SK-N-SH treated with all-trans-retinoic acid at 6 μM for 48 hours (cell line): ENCODE results near the gene ANAPC15.

Source experiments
- ARNTL ChIP-seq: fragments of 450-650 bp; formaldehyde crosslinking; IDR thresholded peaks from 2 replicates; pipeline ENCODE4 v1.5.0; 2020; ENCODE audit warnings: low read depth, mild to moderate bottlenecking, moderate library complexity, borderline replicate concordance
- CREB5 ChIP-seq: fragments of 250-450 bp; sonication (Bioruptor Pico); IDR thresholded peaks from 2 replicates; pipeline ENCODE4 v1.5.1; 2020; ENCODE audit warnings: low read depth, mild to moderate bottlenecking, moderate library complexity
- ESRRG ChIP-seq: fragments of 250-450 bp; sonication (Bioruptor Pico); IDR thresholded peaks from 2 replicates; pipeline ENCODE4 v1.6.1; 2021; ENCODE audit warnings: mild to moderate bottlenecking
- PATZ1 ChIP-seq: fragments of 250-450 bp; sonication (Bioruptor Pico); IDR thresholded peaks from 2 replicates; pipeline ENCODE4 v1.8.0; 2020; ENCODE audit warnings: mild to moderate bottlenecking, moderate library complexity, borderline replicate concordance
- SNAI2 ChIP-seq: fragments of 250-450 bp; sonication (Bioruptor Pico); IDR thresholded peaks from 2 replicates; pipeline ENCODE4 v1.5.0; 2020; ENCODE audit warnings: mild to moderate bottlenecking, moderate library complexity
- TCF4 ChIP-seq: fragments of 250-450 bp; sonication (Bioruptor Pico); IDR thresholded peaks from 2 replicates; pipeline ENCODE4 v1.8.0; 2021; ENCODE audit warnings: mild to moderate bottlenecking, moderate library complexity, borderline replicate concordance
- ZFP3 ChIP-seq: fragments of 250-450 bp; sonication (Bioruptor Pico); IDR thresholded peaks from 2 replicates; pipeline ENCODE4 v1.5.0; 2020; ENCODE audit warnings: mild to moderate bottlenecking, moderate library complexity
- ZFP30 ChIP-seq: fragments of 450-650 bp; formaldehyde crosslinking; IDR thresholded peaks from 2 replicates; pipeline ENCODE4 v1.5.0; 2022; ENCODE audit warnings: mild to moderate bottlenecking, moderate library complexity
- ZNF565 ChIP-seq: fragments of 450-650 bp; formaldehyde crosslinking; conservative IDR thresholded peaks from 2 replicates; pipeline ENCODE4 v1.5.0; 2020; ENCODE audit warnings: low read depth, mild to moderate bottlenecking, moderate library complexity
- ZNF70 ChIP-seq: fragments of 450-650 bp; formaldehyde crosslinking; IDR thresholded peaks from 2 replicates; pipeline ENCODE4 v1.5.0; 2020; ENCODE audit warnings: mild to moderate bottlenecking, moderate library complexity

DNA sequence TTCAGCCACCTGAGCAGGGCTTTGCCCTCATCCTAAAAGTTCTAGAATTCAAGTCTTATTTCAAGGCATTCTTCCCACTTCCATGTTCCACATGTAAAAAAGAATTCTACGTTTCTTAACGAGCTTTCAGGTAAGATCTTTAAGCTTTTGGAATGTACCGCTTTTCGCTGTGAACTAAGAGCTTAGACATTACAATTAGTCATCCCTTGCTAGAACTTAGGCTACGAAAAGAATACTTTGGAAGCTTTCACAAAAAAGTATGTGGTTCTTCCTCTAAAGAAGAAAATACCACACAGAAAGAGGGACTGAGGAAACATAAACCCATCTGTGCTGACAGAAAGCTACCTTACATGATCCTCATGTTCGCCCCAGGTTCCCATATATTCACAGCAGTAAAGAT is 34.0 kb downstream of the ANAPC15 start:
- no peak for TF ChIP-seq SNAI2
- no peak for TF ChIP-seq ZFP3
- no peak for TF ChIP-seq TCF4 (CRISPR knock-in tag)
- no peak for TF ChIP-seq PATZ1 (CRISPR knock-in tag)
- TF ChIP-seq ZFP30 = no peak
- TF ChIP-seq ESRRG (CRISPR knock-in tag) = no peak
- no peak for TF ChIP-seq ZNF70 (CRISPR knock-in tag)
- TF ChIP-seq ARNTL = no peak
- TF ChIP-seq CREB5 (CRISPR knock-in tag) = no peak
- no peak for TF ChIP-seq ZNF565
